ENCODE measurements around the gene TCIRG1.

Gene TCIRG1

GRCh38 chr11:68016161-68016903, 22.5 kb upstream of the TCIRG1 start:
- POLR2A ChIA-PET = interaction anchor here (0.6 to 0.9 kb wide), 2 partner anchors 8 to 266 kb away, joined by 3 to 7 read pairs; no protein-coding TSS in a partner anchor
- CTCF ChIA-PET = no interaction called here
- TF ChIP-seq CTCF (IDR thresholded peaks at IDR 0.05; ENCODE audit: control extremely low read depth, extremely low read depth, low read depth, missing control alignments) = no peak
- no peak for DNase-seq (ENCODE audit: extremely low spot score)

GRCh38 chr11:68016904-68017817, 21.7 kb upstream of the TCIRG1 start:
- CTCF ChIA-PET = no interaction called here
- POLR2A ChIA-PET = no interaction called here
- TF ChIP-seq CTCF (IDR thresholded peaks at IDR 0.05; ENCODE audit: control extremely low read depth, extremely low read depth, low read depth, missing control alignments) = no peak
- no peak for DNase-seq (ENCODE audit: extremely low spot score)

GRCh38 chr11:68017980-68018729, 20.7 kb upstream of the TCIRG1 start:
- TF ChIP-seq CTCF (IDR thresholded peaks at IDR 0.05; ENCODE audit: control extremely low read depth, extremely low read depth, low read depth, missing control alignments) = no peak
- CTCF ChIA-PET = no interaction called here
- DNase-seq (ENCODE audit: extremely low spot score) = no peak
- POLR2A ChIA-PET = interaction anchor here (0.6 kb wide), 1 partner anchor 29 kb away, joined by 3 read pairs; no protein-coding TSS in a partner anchor

- ChIA-PET POLR2A (interaction anchor here (0.6 kb wide), 1 partner anchor 28 kb away, joined by 3 read pairs; no protein-coding TSS in a partner anchor), CTCF (interaction anchor here (1.4 kb wide), 1 partner anchor 9 kb away, joined by 3 read pairs; no protein-coding TSS in a partner anchor)
- DNase-seq (ENCODE audit: extremely low spot score) = no peak
- TF ChIP-seq CTCF (IDR thresholded peaks at IDR 0.05; ENCODE audit: control extremely low read depth, extremely low read depth, low read depth, missing control alignments) = no peak
These were observed 20.1 kb upstream of the TCIRG1 start for GRCh38 chr11:68018730-68019190.

- TF ChIP-seq CTCF (IDR thresholded peaks at IDR 0.05; ENCODE audit: control extremely low read depth, extremely low read depth, low read depth, missing control alignments) = no peak
- ChIA-PET POLR2A (no interaction called here), CTCF (interaction anchor here (1.4 kb wide), 1 partner anchor 10 kb away, joined by 3 read pairs; no protein-coding TSS in a partner anchor)
- DNase-seq (ENCODE audit: extremely low spot score) = no peak
These were observed 19.3 kb upstream of the TCIRG1 start for GRCh38 chr11:68019486-68019885.

GRCh38 chr11:68020575-68020974, 18.2 kb upstream of the TCIRG1 start:
- ChIA-PET POLR2A (no interaction called here), CTCF (no interaction called here)
- TF ChIP-seq CTCF (IDR thresholded peaks at IDR 0.05; ENCODE audit: control extremely low read depth, extremely low read depth, low read depth, missing control alignments) = peak; percentile 14
- no peak for DNase-seq (ENCODE audit: extremely low spot score)
